Measurements from ENCODE around the gene FAM228B. TPM values are rescaled to one million over a fixed set of nuclear protein-coding genes. Genes with fewer than 3 reads are reported as not detected.

FAM228B gene
- total RNA-seq, 1 donor = 8.1 TPM

- no peak for DNase-seq (ENCODE audit: low read depth in 2 of 3, low spot score in 2 of 3)
Observed at GRCh38 chr2:24200799-24201198, 77.5 kb downstream of the FAM228B start.

GRCh38 chr2:24203029-24203786, 79.9 kb downstream of the FAM228B start:
- DNase-seq (ENCODE audit: low read depth in 2 of 3, low spot score in 2 of 3) = no peak

GRCh38 chr2:24203787-24204150, 80.5 kb downstream of the FAM228B start:
- no peak for DNase-seq (ENCODE audit: low read depth in 2 of 3, low spot score in 2 of 3)

GRCh38 chr2:24204505-24204904, 81.2 kb downstream of the FAM228B start:
- no peak for DNase-seq (ENCODE audit: low read depth in 2 of 3, low spot score in 2 of 3)

- DNase-seq (ENCODE audit: low read depth in 2 of 3, low spot score in 2 of 3) = no peak
Observed at GRCh38 chr2:24205131-24205530, 81.9 kb downstream of the FAM228B start.

GRCh38 chr2:24206242-24206641, 83.0 kb downstream of the FAM228B start:
- DNase-seq (ENCODE audit: low read depth in 2 of 3, low spot score in 2 of 3) = no peak

GRCh38 chr2:24206714-24207113, 83.4 kb downstream of the FAM228B start:
- no peak for DNase-seq (ENCODE audit: low read depth in 2 of 3, low spot score in 2 of 3)

GRCh38 chr2:24207359-24207758, 84.1 kb downstream of the FAM228B start:
- no peak for DNase-seq (ENCODE audit: low read depth in 2 of 3, low spot score in 2 of 3)

GRCh38 chr2:24208490-24208889, 85.2 kb downstream of the FAM228B start:
- no peak for DNase-seq (ENCODE audit: low read depth in 2 of 3, low spot score in 2 of 3)

GRCh38 chr2:24209389-24210105, 86.3 kb downstream of the FAM228B start:
- DNase-seq (ENCODE audit: low read depth in 2 of 3, low spot score in 2 of 3) = no peak

- no peak for DNase-seq (ENCODE audit: low read depth in 2 of 3, low spot score in 2 of 3)
Observed at GRCh38 chr2:24210106-24210455, 86.8 kb downstream of the FAM228B start.

GRCh38 chr2:24210723-24211122, 87.5 kb downstream of the FAM228B start:
- DNase-seq (ENCODE audit: low read depth in 2 of 3, low spot score in 2 of 3) = no peak

GRCh38 chr2:24211408-24211807, 88.1 kb downstream of the FAM228B start:
- no peak for DNase-seq (ENCODE audit: low read depth in 2 of 3, low spot score in 2 of 3)

- DNase-seq (ENCODE audit: low read depth in 2 of 3, low spot score in 2 of 3) = no peak
Observed at GRCh38 chr2:24214880-24215279, 91.6 kb downstream of the FAM228B start.

Other genes starting within 250 kb of the FAM228B start
- 11.8 TPM for gene ATAD2B, start 196.3 kb upstream of the FAM228B start, total RNA-seq
- 5.7 TPM for gene UBXN2A, start 183.0 kb upstream of the FAM228B start, total RNA-seq
- 4.8 TPM for gene MFSD2B, start 113.4 kb upstream of the FAM228B start, total RNA-seq
- gene WDCP, start 76.1 kb upstream of the FAM228B start, total RNA-seq = 7.8 TPM
- gene FKBP1B, start 73.7 kb upstream of the FAM228B start, total RNA-seq = 3.5 TPM
- gene SF3B6, start 47.1 kb upstream of the FAM228B start, total RNA-seq = 52.8 TPM
- 29.6 TPM for gene TP53I3, start 38.6 kb upstream of the FAM228B start, total RNA-seq
- 0.81 TPM for gene PFN4, start 135 bp upstream of the FAM228B start, total RNA-seq
- 0.27 TPM for gene FAM228A, start 51.6 kb downstream of the FAM228B start, total RNA-seq
- gene ITSN2, start 237.1 kb downstream of the FAM228B start, total RNA-seq = 63.6 TPM